Ishikawa (cell line): ENCODE data around the gene THEM4.

ENCODE experiments used
- CEBPB ChIP-seq: IDR thresholded peaks from 2 replicates; pipeline ENCODE4 v1.6.1; 2012
- CREB1 ChIP-seq: IDR thresholded peaks from 2 replicates; pipeline ENCODE4 v1.6.1; 2012; ENCODE audit warnings: low read depth
- EGR1 ChIP-seq: IDR thresholded peaks from 2 replicates; pipeline ENCODE4 v1.6.1; 2012
- EP300 ChIP-seq: IDR thresholded peaks from 2 replicates; pipeline ENCODE4 v1.6.1; 2012; ENCODE audit warnings: borderline replicate concordance
- FOXM1 ChIP-seq: IDR thresholded peaks from 2 replicates; pipeline ENCODE4 v1.6.1; 2012; ENCODE audit warnings: low read depth, borderline replicate concordance
- NFIC ChIP-seq: IDR thresholded peaks from 2 replicates; pipeline ENCODE4 v1.6.1; 2012
- TAF1 ChIP-seq: IDR thresholded peaks from 2 replicates; pipeline ENCODE4 v1.6.1; 2012; ENCODE audit warnings: low read depth, mild to moderate bottlenecking
- TCF12 ChIP-seq: IDR thresholded peaks from 2 replicates; pipeline ENCODE4 v1.6.1; 2012; ENCODE audit warnings: low read depth
- TEAD4 ChIP-seq: IDR thresholded peaks from 2 replicates; pipeline ENCODE4 v1.6.1; 2012
- YY1 ChIP-seq: IDR thresholded peaks from 2 replicates; pipeline ENCODE4 v1.6.1; 2012; ENCODE audit warnings: low read depth
- TF ChIP-seq, protein P1 (sequence below): IDR thresholded peaks from 2 replicates; pipeline ENCODE4 v1.6.1; 2012; ENCODE audit warnings: low read depth, mild to moderate bottlenecking
- TF ChIP-seq, protein P2 (sequence below): IDR thresholded peaks from 2 replicates; pipeline ENCODE4 v1.6.1; 2012
- TF ChIP-seq, protein P3 (sequence below): IDR thresholded peaks from 2 replicates; pipeline ENCODE4 v1.6.1; 2012

DNA sequence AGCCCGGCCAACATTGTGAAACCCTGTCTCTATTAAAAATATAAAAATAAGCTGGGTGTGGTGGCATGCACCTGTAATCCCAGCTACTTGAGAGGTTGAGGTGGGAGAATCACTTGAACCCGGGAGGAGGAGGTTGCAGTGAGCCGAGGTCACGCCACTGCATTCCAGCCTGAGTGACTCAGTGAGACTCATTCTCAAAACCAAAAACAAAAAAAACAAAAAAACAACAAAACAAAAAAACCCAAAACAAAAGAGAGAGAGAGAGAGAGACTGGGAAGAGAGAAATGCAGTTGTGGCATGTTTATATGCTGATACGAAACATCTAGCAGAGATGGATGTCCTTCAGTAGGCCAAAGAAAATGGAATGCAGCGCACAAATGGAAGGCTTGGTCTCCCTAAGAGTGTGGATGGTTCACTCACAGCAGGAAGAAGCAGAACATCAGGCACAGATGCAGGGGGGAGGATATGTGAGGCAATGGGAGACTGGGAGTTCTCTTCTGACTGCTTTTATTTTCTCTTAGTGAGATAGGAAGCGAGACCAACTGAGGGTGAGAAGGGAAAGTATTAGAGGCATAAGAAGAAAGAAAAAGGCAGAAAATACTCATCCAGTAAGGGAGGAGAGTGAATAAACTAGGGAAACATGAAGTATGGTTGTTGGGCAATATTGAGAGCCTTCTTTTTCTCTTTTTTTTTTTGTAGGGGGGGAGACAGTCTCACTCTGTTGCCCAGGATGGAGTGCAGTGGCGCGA is 16.0 kb downstream of the THEM4 start:
- TF ChIP-seq YY1, result no peak
- TF ChIP-seq EGR1, result no peak
- no peak for TF ChIP-seq NFIC
- TF ChIP-seq, protein P1, sequence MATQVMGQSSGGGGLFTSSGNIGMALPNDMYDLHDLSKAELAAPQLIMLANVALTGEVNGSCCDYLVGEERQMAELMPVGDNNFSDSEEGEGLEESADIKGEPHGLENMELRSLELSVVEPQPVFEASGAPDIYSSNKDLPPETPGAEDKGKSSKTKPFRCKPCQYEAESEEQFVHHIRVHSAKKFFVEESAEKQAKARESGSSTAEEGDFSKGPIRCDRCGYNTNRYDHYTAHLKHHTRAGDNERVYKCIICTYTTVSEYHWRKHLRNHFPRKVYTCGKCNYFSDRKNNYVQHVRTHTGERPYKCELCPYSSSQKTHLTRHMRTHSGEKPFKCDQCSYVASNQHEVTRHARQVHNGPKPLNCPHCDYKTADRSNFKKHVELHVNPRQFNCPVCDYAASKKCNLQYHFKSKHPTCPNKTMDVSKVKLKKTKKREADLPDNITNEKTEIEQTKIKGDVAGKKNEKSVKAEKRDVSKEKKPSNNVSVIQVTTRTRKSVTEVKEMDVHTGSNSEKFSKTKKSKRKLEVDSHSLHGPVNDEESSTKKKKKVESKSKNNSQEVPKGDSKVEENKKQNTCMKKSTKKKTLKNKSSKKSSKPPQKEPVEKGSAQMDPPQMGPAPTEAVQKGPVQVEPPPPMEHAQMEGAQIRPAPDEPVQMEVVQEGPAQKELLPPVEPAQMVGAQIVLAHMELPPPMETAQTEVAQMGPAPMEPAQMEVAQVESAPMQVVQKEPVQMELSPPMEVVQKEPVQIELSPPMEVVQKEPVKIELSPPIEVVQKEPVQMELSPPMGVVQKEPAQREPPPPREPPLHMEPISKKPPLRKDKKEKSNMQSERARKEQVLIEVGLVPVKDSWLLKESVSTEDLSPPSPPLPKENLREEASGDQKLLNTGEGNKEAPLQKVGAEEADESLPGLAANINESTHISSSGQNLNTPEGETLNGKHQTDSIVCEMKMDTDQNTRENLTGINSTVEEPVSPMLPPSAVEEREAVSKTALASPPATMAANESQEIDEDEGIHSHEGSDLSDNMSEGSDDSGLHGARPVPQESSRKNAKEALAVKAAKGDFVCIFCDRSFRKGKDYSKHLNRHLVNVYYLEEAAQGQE, result no peak
- TF ChIP-seq TEAD4, result no peak
- no peak for TF ChIP-seq EP300
- TF ChIP-seq CREB1, result no peak
- TF ChIP-seq TAF1, result no peak
- no peak for TF ChIP-seq FOXM1
- TF ChIP-seq, protein P2, sequence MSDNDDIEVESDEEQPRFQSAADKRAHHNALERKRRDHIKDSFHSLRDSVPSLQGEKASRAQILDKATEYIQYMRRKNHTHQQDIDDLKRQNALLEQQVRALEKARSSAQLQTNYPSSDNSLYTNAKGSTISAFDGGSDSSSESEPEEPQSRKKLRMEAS, result no peak
- TF ChIP-seq CEBPB, result no peak
- no peak for TF ChIP-seq TCF12
- TF ChIP-seq, protein P3, sequence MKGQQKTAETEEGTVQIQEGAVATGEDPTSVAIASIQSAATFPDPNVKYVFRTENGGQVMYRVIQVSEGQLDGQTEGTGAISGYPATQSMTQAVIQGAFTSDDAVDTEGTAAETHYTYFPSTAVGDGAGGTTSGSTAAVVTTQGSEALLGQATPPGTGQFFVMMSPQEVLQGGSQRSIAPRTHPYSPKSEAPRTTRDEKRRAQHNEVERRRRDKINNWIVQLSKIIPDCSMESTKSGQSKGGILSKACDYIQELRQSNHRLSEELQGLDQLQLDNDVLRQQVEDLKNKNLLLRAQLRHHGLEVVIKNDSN, result no peak
